ENCODE measurements around the gene MRGPRX1.
A peak's percentile ranks its signal among the peaks of the same experiment; 100 is the strongest.
"Not testable (repeated sequence)": the region's sequence is repeated elsewhere in the genome, so short reads cannot be mapped to it uniquely, and the experiment has no call there.

MRGPRX1 gene

GRCh38 chr11:18939314-18939713 lies at the start of gene MRGPRX1:
TSS of gene MRGPRX1 (minus strand) at chr11:18939414. CDS start at chr11:18934784, 4,630 bp downstream.
- no peak for ATAC-seq
- DNase-seq, result no peak
- H3K27ac Mint-ChIP-seq, result no peak within 1 kb of the TSS
- no peak within 1 kb of the TSS for H3K4me3 Mint-ChIP-seq
- H3K4me1 Mint-ChIP-seq, result no peaks in the 10 kb centered on the region
- no peaks in the 10 kb centered on the region for H3K9me3 Mint-ChIP-seq
- peaks cover 10% of the 10 kb centered on the region for H3K27me3 Mint-ChIP-seq

- Mint-ChIP-seq H3K4me3 (no peak overlapping the region), H3K27me3 (peaks cover 9% of the 10 kb centered on the region)
- DNase-seq, result no peak
Measured at GRCh38 chr11:18987454-18988231, 48.4 kb upstream of the MRGPRX1 start.

GRCh38 chr11:18986744-18987143 lies 47.5 kb upstream of the MRGPRX1 start:
- Mint-ChIP-seq H3K9me3 (no peaks in the 10 kb centered on the region), H3K4me3 (no peak overlapping the region), H3K27ac (no peak overlapping the region), H3K27me3 (peaks cover 9% of the 10 kb centered on the region), H3K4me1 (no peaks in the 10 kb centered on the region)
- ATAC-seq (no peak), DNase-seq (no peak)

More at GRCh38 chr11:18987454-18988231, 48.4 kb upstream of the MRGPRX1 start:
- no peak overlapping the region for H3K27ac Mint-ChIP-seq
- H3K4me1 Mint-ChIP-seq, result no peaks in the 10 kb centered on the region
- no peaks in the 10 kb centered on the region for H3K9me3 Mint-ChIP-seq
- no peak for ATAC-seq

- H3K4me3 Mint-ChIP-seq, result no peak overlapping the region
- no peak for ATAC-seq
- DNase-seq, result no peak
- peaks cover 9% of the 10 kb centered on the region for H3K27me3 Mint-ChIP-seq
- H3K27ac Mint-ChIP-seq, result no peak overlapping the region
- H3K4me1 Mint-ChIP-seq, result no peaks in the 10 kb centered on the region
- peaks cover 7% of the 10 kb centered on the region in 2 donors for H3K9me3 Mint-ChIP-seq
Measured at GRCh38 chr11:18981897-18982296, 42.7 kb upstream of the MRGPRX1 start.

GRCh38 chr11:18974192-18974591 lies 35.0 kb upstream of the MRGPRX1 start:
- ATAC-seq, result no peak
- Mint-ChIP-seq H3K27ac (no peak overlapping the region), H3K4me3 (no peak overlapping the region), H3K9me3 (peaks cover 0 to 14% of the 10 kb centered on the region in 2 donors), H3K27me3 (no peaks in the 10 kb centered on the region), H3K4me1 (no peaks in the 10 kb centered on the region)
- no peak for DNase-seq

GRCh38 chr11:18972336-18972735 lies 33.1 kb upstream of the MRGPRX1 start:
- Mint-ChIP-seq H3K27ac (no peak overlapping the region), H3K9me3 (peaks cover 0 to 7% of the 10 kb centered on the region in 2 donors), H3K4me3 (no peak overlapping the region), H3K4me1 (no peaks in the 10 kb centered on the region), H3K27me3 (no peaks in the 10 kb centered on the region)
- no peak for ATAC-seq
- no peak for DNase-seq

- DNase-seq (no peak), ATAC-seq (no peak)
- H3K27me3 Mint-ChIP-seq, result no peaks in the 10 kb centered on the region
Measured at GRCh38 chr11:18969720-18970119, 30.5 kb upstream of the MRGPRX1 start.

GRCh38 chr11:18958221-18958910 lies 19.2 kb upstream of the MRGPRX1 start:
- ATAC-seq, result no peak
- H3K27me3 Mint-ChIP-seq, result peaks cover 14% of the 10 kb centered on the region
- no peaks in the 10 kb centered on the region for H3K9me3 Mint-ChIP-seq
- no peak overlapping the region for H3K4me3 Mint-ChIP-seq
- DNase-seq, result no peak
- no peaks in the 10 kb centered on the region for H3K4me1 Mint-ChIP-seq
- no peak overlapping the region for H3K27ac Mint-ChIP-seq

More at GRCh38 chr11:18969720-18970119, 30.5 kb upstream of the MRGPRX1 start:
- Mint-ChIP-seq H3K9me3 (peaks cover 0 to 7% of the 10 kb centered on the region in 2 donors), H3K4me1 (no peaks in the 10 kb centered on the region), H3K27ac (no peak overlapping the region), H3K4me3 (no peak overlapping the region)

GRCh38 chr11:18956630-18957029 lies 17.4 kb upstream of the MRGPRX1 start:
- no peak for DNase-seq
- peaks cover 14% of the 10 kb centered on the region for H3K27me3 Mint-ChIP-seq
- no peak overlapping the region for H3K4me3 Mint-ChIP-seq
- H3K27ac Mint-ChIP-seq, result peak overlapping the region in 1 of 2 donors; percentile 39
- no peak for ATAC-seq
- H3K4me1 Mint-ChIP-seq, result no peaks in the 10 kb centered on the region
- no peaks in the 10 kb centered on the region for H3K9me3 Mint-ChIP-seq

- Mint-ChIP-seq H3K4me1 (no peaks in the 10 kb centered on the region), H3K9me3 (no peaks in the 10 kb centered on the region), H3K4me3 (no peak overlapping the region), H3K27ac (no peak overlapping the region), H3K27me3 (peaks cover 12% of the 10 kb centered on the region)
- DNase-seq (no peak), ATAC-seq (no peak)
Measured at GRCh38 chr11:18936002-18936673, 3.1 kb downstream of the MRGPRX1 start.

GRCh38 chr11:18934195-18934814 lies 4.9 kb downstream of the MRGPRX1 start:
- Mint-ChIP-seq H3K4me3 (no peak overlapping the region), H3K9me3 (no peaks in the 10 kb centered on the region), H3K4me1 (no peaks in the 10 kb centered on the region), H3K27ac (peak overlapping the region in 1 of 2 donors; percentile 13), H3K27me3 (peaks cover 14% of the 10 kb centered on the region)
- DNase-seq, result no peak
- no peak for ATAC-seq

GRCh38 chr11:18927550-18928322 lies 11.5 kb downstream of the MRGPRX1 start:
- no peak for ATAC-seq
- no peak for DNase-seq
- H3K27ac Mint-ChIP-seq, result no peak overlapping the region
- no peaks in the 10 kb centered on the region for H3K9me3 Mint-ChIP-seq
- H3K27me3 Mint-ChIP-seq, result peaks cover 14% of the 10 kb centered on the region
- no peak overlapping the region for H3K4me3 Mint-ChIP-seq
- H3K4me1 Mint-ChIP-seq, result no peaks in the 10 kb centered on the region

- not testable (repeated sequence) for H3K4me1 Mint-ChIP-seq, H3K27ac Mint-ChIP-seq, DNase-seq, H3K9me3 Mint-ChIP-seq, ATAC-seq, H3K4me3 Mint-ChIP-seq, H3K27me3 Mint-ChIP-seq
Measured at GRCh38 chr11:18925426-18925825, 13.8 kb downstream of the MRGPRX1 start.

GRCh38 chr11:18912883-18913282 lies 26.3 kb downstream of the MRGPRX1 start:
- Mint-ChIP-seq H3K27ac (no peak overlapping the region), H3K27me3 (peaks cover 18% of the 10 kb centered on the region), H3K4me3 (no peak overlapping the region), H3K9me3 (no peaks in the 10 kb centered on the region), H3K4me1 (no peaks in the 10 kb centered on the region)
- DNase-seq (no peak), ATAC-seq (no peak)

GRCh38 chr11:18907391-18907790 lies 31.8 kb downstream of the MRGPRX1 start:
- H3K4me1 Mint-ChIP-seq, result no peaks in the 10 kb centered on the region
- no peaks in the 10 kb centered on the region for H3K9me3 Mint-ChIP-seq
- H3K4me3 Mint-ChIP-seq, result no peak overlapping the region
- H3K27ac Mint-ChIP-seq, result no peak overlapping the region
- ATAC-seq (no peak), DNase-seq (no peak)
- peaks cover 35% of the 10 kb centered on the region for H3K27me3 Mint-ChIP-seq
